COR-L47 (cell line): ENCODE measurements around the gene SERINC3.
"Not testable (repeated sequence)": the region's sequence is repeated elsewhere in the genome, so short reads cannot be mapped to it uniquely, and the experiment has no call there.

ENCODE experiments used
- DNase-seq: peaks from one replicate; lab custom pipeline; 2025; lab: John Stamatoyannopoulos, UW

Gene SERINC3

GRCh38 chr20:44491635-44492395 is 30.1 kb downstream of the SERINC3 start:
- DNase-seq, result no peak

- DNase-seq, result no peak
These were observed 31.9 kb downstream of the SERINC3 start for GRCh38 chr20:44489931-44490330.

- no peak for DNase-seq
These were observed 32.6 kb downstream of the SERINC3 start for GRCh38 chr20:44489223-44489622.

- no peak for DNase-seq
These were observed 33.3 kb downstream of the SERINC3 start for GRCh38 chr20:44488551-44488950.

- no peak for DNase-seq
These were observed 36.1 kb downstream of the SERINC3 start for GRCh38 chr20:44485830-44486198.

GRCh38 chr20:44485078-44485829 is 36.6 kb downstream of the SERINC3 start:
- DNase-seq, result no peak

- no peak for DNase-seq
These were observed 38.8 kb downstream of the SERINC3 start for GRCh38 chr20:44483112-44483511.

GRCh38 chr20:44481719-44482416 is 40.0 kb downstream of the SERINC3 start:
- DNase-seq, result no peak

- no peak for DNase-seq
These were observed 41.8 kb downstream of the SERINC3 start for GRCh38 chr20:44480097-44480496.

GRCh38 chr20:44479643-44480042 is 42.2 kb downstream of the SERINC3 start:
- no peak for DNase-seq

GRCh38 chr20:44478206-44478605 is 43.7 kb downstream of the SERINC3 start:
- DNase-seq, result no peak

- DNase-seq, result no peak
These were observed 44.7 kb downstream of the SERINC3 start for GRCh38 chr20:44477151-44477550.

- DNase-seq, result peak; percentile 91
These were observed 45.9 kb downstream of the SERINC3 start, which contains the start of gene TTPAL for GRCh38 chr20:44475694-44476560. Gene TTPAL, plus strand, starts transcription at chr20:44475874. Its CDS starts 4,126 bp downstream, at chr20:44480000.

- DNase-seq, result no peak
These were observed 46.5 kb downstream of the SERINC3 start for GRCh38 chr20:44475372-44475693.

- DNase-seq, result not testable (repeated sequence)
These were observed 49.6 kb downstream of the SERINC3 start for GRCh38 chr20:44472283-44472682.

- DNase-seq, result no peak
These were observed 50.4 kb downstream of the SERINC3 start for GRCh38 chr20:44471481-44471882.

GRCh38 chr20:44470327-44470726 is 51.5 kb downstream of the SERINC3 start:
- DNase-seq, result no peak

GRCh38 chr20:44468044-44468782 is 53.7 kb downstream of the SERINC3 start:
- DNase-seq, result no peak

GRCh38 chr20:44467289-44467883 is 54.5 kb downstream of the SERINC3 start:
- DNase-seq, result no peak

GRCh38 chr20:44465001-44465560 is 56.8 kb downstream of the SERINC3 start:
- DNase-seq, result no peak
